Fibroblast of skin of left biceps (primary cell): Measurements from ENCODE around the gene C4orf50.

Experiments
- DNase-seq, 2 experiments: peaks; one replicate each; pipeline ENCODE4 v3.0.0-alpha.2; 2013; ENCODE audit warnings: low read depth in 2 of 2

Gene C4orf50

DNA sequence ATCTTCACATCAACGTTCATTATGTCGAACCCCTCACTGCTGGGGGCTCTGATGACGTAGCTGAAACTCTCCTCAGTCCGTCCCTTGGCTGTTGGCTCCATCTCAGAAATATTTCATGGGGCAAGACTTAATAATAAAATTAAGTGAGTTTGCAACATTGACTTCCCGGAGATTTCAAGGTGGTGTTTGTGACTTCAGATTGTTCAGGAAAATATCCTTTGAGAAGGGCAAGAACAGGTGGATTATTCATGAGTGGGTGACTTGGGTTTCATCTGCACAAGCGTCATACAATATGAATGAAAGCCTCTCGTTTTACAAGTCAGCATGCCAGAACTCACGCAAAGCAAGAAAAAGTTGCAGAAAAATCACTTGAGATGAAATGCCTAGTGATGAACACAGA, at the start of gene C4orf50:
C4orf50 (minus strand) TSS at position 101 of the 400 bp plus-strand sequence.
- no peak for DNase-seq

DNA sequence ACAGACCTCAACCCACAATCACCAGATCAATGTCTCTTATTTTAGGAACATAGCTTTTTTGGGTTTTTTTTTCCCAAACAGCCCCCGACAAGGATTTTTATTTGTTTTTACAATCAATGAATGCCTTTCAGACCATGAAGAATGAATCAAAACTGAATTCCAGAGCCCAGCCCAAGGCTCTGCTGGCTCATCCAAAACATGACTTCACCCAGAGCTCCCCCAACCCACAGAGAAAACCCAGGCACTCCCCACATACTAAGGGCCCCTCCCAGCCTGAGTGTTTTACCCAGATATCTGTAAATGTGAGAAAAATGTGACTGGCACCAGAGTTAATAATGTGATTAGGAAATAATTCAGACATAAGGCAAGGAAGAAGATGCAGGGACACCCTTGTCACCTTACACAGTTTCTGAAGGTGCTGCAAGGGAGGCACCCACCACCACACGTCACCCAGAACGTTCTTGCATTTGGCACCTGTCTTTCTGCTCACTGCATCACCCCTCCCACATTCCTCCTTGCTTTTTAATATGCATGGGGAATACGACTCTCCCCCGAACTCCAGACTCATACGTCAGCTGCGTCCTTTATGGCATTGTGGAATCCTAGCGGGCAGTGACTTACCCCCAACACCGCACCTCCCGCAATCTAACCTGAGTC, 47.8 kb upstream of the C4orf50 start:
- DNase-seq: no peak

DNA sequence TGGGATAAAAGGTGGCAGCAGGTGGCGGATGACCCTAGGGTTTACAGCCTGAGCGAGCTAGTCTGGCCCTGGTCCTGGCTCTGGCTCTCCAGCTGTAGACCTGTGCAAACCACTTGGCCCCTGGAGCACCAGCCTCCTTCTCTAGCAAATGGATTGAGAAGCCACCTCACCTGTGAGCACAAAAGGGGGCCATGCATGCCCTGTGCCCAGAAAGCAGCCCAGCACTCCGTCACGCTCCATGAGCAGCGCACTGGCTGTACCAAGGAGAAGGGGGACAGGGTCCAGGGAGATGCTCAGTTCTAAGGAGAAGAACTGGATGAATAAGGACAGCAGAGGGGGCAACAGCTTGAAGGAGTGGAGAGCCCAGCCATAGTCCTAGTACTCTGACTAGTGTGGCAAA, 46.9 kb upstream of the C4orf50 start:
- DNase-seq: no peak

DNA sequence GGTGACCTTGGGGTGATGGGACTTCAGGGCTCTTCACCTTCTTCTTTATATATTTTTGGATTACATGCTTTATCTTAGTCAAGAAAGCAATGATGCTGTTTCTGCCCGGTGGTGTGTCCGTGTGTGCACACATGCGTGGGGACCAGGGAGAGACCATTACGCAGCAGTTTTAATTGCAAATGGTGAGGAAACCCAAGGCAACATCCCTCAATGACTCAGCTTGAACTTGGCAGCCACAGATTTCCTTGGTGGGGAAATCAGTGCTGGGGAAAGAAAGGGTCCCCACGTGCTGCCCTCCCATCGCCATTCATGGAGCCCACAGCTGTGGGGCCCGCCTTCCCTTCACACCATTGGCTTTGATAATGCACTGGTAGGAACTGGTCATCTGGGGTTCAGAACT, 46.2 kb upstream of the C4orf50 start:
- no peak for DNase-seq

DNA sequence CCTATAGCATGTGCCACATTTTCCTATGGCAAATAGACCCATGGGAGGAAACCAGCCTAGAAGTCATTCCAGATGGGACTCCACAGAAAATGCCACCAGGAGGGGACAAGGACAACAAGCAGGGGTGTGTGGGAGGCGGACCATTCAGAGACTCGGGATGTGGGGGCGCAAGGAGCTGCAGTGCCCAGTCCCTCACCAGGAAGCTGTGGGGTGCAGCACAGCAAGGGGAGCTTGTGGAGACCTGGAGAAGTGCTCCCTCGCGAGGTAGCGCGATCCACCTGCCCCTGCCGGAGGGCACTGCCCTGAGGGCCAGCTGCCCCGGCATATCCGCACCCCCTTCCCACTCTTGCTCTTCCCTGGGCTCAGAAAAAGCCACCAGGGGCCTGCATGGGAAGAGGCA, 45.5 kb upstream of the C4orf50 start:
- no peak for DNase-seq

DNA sequence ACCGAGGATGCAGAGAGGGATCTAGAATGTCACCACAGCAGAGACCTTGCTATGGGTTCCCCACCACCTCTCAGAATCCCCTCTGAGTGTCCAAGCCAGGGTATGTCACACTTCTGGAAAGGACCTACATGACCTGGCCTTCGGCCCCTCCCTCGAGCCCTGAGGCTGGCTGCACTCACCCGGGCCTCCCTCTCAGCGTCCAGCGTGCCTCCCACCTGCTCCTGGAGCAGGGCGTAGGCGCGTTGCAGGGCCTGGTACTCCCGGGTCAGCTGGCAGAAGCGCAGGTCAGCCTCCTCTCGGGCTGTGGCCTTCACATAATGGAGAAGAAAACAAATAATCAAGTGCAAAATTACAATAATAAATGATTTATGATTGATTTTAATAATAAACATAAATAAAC, 43.9 kb upstream of the C4orf50 start:
- no peak for DNase-seq

DNA sequence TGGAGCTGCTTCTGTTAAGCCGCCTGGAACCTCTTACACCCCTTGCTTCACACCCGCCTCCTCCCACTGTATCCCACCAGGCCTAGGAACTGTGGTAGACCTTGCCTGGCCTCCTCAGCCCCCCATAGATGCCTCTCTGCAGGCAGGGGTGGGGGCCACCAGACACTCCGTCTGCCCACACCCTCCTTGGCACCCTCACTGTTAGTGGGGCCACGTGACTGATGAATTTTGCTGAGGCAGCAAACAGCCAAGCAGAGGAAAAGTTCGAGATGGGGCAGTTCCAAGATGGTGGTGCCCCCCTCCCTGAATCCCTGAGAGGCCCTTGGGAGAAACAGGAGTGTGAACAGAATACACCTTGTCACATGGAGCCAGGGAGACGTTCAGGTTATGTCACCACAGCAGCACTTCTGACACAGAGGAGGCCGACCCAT, 41.2 kb upstream of the C4orf50 start:
- no peak for DNase-seq

DNA sequence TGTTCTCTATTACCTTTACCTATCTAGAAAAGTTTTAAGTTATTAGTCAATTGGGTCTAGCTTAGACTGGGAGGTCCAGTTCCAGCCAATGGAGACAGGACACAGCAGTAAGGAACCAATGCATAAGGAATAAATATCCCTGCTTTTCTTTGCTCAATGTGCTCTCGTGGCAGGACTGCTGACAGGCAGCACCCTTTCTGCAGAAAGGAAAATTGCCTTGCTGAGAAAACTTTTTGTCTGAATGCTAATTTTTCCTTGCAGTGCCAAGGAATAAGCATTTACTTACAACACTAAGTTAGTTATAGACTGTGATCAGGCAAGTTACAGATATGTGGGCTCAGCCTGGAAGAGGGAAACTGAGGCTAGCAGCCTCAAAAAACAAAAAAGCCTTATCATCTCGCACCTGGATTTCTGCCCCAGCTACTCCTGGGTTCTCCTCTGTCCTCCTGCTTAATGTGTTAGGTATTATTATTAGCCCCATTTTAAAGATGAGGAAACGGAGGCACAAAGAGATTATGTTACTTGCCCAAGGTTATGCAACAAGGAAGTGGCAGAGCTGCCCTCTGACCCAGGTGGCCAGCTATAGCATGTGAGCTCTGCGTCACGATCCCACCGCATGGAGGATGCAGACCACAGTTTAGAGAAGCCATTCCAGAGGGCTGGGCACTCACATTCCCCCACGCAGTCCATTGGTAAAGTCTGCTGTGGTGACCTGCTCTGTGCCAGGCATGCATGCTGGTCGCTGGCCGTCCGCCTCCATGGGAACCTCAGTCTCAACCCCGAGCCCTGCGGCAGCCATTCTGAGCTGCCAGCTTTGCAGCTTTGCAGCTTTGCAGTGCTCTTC, 40.5 kb upstream of the C4orf50 start:
- DNase-seq: no peak

DNA sequence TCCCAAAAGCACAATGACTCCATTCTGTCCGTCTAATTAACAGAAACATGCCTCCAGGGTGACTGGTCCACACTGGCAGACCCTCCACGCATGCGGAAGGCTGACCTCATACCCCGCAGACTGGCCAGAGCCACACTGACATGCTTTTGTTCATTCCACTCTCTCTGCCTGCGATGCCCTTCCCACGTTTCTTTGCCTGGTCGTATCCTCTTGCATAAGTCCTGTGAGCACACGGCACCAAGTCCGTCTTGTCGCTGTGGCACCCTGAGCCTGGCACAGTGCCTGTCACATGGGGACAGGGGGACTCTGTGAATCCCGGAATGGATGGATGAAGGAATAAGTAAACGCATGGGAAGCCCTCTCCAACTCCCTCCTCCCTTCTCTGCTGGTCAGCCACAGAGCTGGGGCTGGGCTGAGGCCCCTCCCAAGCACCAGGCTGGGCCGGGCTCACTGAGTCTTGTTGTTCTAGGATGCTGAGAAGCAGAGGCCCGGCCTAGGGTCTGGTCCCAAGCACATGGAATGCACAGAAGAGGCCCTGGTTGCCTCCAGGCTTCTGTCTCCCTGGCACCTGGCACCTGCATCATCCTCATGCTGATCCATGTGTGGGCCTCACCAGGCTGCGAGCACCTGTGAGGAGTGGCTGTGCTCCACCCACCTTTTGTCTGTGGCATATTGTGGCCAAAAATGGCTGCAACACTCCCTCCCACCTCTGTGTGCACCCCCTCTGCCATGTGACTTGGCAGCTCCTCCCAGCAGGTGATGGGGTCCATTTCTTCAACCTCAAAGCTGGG, 38.9 kb upstream of the C4orf50 start:
- no peak for DNase-seq

DNA sequence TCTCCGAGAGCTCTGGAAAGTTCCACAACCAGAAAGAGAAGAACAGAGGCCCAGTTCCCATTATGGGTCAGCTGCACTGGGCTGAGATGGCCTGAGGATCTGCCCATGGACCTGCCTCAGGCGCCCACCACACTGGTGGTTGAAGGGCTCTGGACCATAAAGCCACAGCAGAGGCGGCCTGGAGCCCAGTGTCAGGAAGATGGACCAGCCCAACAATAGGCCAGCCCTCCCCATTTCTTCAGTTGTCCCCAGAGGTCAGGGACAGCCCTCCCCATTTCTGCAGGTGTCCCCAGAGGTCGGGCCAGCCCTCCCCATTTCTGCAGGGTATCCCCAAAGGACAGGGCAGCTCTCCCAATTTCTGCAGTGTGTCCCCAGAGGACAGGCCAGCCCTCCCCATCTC, 37.2 kb upstream of the C4orf50 start:
- no peak for DNase-seq

DNA sequence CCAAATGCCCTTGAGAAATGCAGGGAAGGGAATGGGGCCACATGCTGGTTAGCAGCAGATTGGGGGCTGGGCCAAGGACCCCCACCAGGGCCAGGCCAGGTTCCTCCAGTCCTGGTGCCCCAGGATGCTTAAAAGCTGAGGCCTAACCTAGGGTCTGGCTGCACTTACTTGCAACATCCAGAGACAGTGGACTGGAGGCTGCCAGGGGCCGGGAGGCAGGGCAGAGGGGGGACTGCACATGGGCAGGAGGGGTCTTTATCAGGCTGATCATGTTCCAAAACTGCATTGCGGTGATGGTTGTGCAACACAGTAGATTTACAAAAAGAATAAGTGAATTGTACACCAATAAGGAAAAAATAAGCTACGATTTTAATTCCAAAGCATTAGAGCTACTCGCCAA, 36.8 kb upstream of the C4orf50 start:
- no peak for DNase-seq

DNA sequence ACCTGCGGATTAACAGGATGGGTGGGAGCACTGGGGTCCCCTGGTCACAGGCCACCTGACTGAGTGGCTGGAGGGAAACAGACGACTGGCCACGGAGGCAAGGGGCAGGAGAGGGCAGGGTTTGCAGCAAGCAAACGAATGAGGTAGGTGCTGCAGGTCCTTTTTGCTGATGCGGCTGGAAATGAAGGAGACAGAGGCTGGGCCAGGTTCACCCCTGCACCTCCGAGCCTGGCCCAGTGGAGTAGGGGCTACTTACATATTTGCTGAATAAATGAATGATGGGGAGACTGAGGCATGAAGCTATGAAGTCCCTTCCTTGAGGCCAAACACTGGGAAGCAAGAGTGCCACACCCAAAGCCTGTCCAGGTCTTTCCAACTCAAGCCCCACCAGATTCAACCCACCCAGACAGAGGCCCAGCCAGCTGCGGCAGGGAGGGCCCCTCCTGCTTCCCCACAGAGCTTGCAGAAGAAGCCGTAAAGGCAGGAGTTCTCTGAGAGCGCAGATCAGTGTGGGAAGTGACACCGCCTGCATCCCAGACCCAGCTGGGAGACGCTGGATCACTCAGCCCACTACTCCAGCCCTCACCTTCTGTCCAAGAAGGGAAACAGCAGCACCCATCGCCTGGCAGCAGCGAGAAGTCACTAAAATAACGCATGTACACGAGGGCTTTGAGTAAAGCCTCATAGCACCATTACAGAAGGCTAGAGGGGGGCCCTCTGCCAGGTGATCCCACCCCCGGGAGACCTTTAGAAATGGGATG, 36.1 kb upstream of the C4orf50 start:
- no peak for DNase-seq

DNA sequence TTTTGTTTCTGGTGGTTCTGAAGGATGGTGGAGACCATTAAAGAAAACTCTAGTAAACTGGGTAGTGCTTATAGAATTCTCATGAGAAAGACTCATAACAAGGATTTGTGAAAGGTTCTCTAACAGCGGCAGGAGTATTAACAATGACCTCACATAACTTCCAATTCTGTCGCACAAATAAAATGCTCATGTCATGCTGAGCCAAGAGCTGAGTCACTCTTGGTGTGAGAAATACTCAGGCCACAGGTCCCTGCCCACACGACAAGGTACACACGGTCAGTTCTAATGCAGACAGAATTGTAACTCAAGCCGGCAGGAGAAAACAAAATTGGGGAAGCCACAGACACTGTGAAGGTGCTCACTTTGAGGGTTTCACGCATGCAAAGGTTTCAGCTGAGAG, 34.4 kb upstream of the C4orf50 start:
- DNase-seq: no peak

DNA sequence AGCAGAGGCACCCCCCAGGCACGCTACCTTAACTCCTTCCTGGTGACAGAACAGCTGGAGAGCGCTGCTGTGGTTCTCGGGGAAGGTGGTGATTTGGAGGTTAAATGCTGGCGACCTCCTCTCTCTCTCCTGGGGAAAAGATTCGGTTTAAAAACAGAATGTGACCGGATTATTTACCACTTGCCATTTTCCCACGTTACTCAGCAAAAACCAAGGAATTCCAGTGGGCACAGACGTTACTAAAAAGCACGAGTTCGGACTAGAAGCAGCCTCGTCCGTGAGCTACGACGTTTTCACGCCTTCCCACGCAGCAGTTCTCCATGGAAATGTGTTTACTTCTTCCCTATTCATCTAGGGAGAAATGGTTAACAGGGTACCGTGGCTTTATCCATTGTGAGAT, 32.3 kb upstream of the C4orf50 start:
- DNase-seq: no peak

DNA sequence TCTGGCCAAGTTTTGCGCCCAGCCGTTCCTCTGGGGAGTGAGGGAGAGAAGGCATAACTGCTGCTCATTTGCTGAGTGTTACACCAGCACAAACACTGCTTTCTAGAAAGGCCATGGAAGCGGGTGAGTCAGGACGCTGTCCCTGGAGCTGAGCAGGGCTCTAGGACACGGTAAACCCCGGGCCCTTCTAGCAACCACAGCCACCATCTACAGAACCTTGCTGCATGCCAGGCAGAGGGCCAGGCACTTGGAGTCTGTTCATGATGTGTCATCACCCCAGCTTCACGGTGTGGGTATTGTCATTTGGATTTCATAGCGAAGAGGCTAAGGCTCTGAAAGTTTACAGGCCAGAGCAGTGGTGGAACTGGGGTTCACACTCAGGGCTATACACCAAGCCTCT, 31.8 kb upstream of the C4orf50 start:
- no peak for DNase-seq

DNA sequence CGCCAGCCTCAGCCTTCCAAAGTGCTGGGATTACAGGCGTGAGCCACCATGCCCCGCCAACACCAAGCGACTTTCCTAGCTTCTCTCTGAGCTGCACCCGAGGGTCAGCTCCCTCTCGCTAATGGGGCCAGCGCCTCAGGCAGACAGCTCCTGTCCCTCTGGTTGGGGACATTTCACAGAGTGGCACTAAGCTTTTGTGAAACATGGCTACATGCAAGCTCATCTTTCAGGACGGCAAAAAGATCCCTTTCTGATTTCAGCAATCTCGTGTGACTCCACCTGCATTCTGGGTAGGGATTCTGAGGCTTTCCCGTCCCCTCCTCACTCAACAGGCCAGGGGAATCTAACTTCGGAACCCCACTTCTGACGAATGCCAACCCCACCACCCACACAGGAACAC, 31.0 kb upstream of the C4orf50 start:
- no peak for DNase-seq

DNA sequence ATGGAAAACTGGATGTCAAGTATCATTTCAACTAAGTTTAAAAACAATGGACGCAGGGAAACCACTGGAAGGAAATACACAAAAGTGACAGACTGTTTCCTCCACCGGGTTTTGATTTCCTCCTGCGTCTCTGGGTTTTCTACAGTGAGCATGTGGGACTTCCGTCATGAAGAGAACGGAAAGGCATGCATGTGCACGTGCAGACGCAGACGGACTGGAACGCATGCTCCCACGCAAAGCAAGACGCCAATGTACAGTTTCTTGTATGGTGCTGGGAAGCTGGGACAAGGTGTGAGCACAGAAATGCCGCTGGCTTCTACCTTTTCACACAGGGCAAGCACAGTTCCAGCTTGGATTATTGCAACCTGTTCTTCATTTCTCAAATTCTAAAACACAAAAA, 30.3 kb upstream of the C4orf50 start:
- no peak for DNase-seq

DNA sequence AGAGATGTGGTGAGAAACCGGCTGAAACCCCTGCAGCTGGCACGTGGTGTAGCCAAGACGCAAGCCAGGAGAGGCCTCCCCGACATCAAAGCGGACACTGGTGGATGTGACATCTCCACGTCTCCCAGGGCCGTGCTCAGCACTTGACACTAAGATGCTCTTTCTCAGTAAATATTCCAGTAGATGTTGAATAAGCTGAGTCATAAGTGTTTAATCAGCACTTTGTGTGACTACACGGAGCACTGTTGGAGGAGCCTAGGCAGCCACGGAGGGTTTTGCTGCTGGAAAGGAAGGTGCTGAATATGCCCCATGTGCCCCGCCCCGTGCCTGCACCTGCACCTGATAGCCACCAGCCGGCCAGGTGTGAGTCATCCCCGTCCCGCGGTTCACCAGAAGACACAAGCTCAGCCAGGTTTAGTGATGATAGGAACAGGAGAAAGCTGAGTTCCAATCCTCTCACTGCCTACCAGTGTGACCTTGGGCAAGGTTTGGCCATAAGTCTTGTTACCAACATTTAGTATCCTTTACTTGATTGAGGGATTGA, 29.0 kb upstream of the C4orf50 start:
- DNase-seq: no peak

DNA sequence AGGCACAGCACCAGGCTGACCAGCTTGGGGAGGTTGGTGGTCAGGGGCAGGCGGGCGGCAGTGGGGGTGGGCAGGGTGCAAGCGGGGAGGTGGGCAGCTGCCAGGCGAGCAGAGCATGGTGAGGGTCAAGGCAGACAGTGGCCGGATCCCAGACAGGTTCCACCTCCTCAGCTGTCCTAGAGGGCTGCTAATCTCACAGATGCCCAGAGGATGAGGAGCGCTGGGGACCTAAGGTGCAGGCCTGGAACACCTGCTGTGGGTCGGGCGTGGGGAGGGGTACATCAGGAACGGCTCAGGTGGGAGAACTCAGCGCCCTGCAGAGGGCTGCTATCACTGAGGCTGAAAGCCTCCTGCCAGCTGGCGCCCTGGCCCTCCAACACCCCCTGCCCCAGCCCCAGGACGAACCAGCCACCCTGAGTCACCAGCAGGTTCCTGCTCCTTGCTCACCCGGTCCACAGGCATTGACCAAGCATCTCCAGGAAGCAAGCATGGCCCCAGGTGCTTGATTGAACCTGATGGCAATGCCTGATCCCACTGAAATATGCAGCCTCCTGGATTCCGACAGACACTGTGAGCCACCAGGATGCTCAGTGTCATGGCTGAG, 28.4 kb upstream of the C4orf50 start:
- no peak for DNase-seq

DNA sequence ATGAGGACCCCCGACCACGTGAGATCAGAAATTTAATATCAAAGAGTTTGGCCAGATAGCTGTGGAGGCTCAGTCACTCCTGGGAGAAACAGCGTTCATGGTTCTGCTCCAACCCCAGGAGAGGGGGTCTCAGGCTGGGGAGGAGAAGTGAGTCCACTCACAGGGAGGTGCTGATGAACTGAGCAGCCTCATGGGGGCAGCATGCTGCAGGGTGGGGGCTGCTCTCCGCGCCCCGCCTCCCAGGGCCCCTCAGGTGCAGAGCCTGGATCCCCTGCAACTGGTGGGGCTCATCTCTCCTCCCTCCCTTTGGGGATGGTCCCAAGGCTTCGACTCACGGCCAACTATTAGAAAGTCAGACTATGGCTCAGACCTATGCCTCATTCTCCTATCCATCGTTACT, 26.6 kb upstream of the C4orf50 start:
- DNase-seq: no peak

DNA sequence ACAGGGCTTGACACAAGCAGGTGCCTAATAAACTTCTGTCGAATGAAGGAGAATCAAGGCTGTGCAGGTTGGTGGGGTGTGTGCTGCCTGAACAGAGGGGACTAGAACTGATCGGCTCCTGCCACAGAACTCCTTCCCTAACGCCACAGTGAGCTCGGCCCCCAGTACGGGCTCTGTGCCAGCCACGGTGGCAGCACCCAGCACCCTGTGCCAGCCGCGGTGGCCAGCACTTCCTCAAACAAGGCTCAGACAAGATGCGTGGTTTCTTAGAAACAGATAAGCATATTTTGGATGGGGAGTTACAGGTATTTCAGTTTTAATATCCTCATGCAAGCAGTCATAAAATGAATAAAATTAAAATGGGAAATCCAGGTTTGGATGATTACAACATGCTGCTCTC, 26.0 kb upstream of the C4orf50 start:
- DNase-seq: no peak
